GM21528 (cell line): ENCODE measurements around the gene SELENOM.
"Not testable (repeated sequence)": the region's sequence is repeated elsewhere in the genome, so short reads cannot be mapped to it uniquely, and the experiment has no call there.

Experiments used
- ATAC-seq: cut with Tn5 transposase; IDR thresholded peaks from one replicate; pipeline ENCODE4 v1.9.1; 2021; ENCODE audit warnings: mild to moderate bottlenecking, moderate library complexity; ENCODE audit not compliant: unreplicated experiment, low FRiP score

SELENOM gene

DNA sequence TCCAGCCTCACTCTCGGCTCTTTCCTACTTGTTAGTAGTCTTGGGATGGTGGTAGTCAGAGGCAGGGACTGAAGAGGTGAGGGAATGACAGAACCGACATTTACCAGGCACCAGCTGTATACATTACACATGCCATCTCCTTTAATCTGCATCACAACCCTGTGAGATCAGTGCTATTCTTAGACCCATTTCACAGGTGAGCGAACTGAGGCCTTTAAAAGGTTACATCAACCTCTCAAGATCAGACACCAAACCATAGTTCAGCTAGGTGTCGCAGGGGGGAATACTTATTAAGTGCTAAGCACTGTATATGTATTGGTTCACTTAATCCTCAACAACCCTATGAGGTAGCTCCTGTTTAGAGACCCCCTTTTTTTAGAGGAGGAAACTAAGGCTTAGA, 27.3 kb upstream of the SELENOM start:
- no peak for ATAC-seq

DNA sequence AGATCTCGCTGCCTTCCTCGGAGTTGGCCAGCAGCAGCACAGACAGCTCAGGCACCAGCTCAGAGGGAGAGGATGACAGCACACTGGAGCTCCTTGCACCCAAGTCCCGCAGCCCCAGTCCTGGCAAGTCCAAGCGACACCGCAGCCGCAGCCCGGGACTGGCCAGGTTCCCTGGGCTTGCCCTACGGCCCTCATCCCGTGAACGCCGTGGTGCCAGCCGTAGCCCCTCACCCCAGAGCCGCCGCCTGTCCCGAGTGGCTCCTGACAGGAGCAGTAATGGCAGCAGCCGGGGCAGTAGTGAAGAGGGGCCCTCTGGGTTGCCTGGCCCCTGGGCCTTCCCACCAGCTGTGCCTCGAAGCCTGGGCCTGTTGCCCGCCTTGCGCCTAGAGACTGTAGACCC, 26.5 kb upstream of the SELENOM start:
- no peak for ATAC-seq

DNA sequence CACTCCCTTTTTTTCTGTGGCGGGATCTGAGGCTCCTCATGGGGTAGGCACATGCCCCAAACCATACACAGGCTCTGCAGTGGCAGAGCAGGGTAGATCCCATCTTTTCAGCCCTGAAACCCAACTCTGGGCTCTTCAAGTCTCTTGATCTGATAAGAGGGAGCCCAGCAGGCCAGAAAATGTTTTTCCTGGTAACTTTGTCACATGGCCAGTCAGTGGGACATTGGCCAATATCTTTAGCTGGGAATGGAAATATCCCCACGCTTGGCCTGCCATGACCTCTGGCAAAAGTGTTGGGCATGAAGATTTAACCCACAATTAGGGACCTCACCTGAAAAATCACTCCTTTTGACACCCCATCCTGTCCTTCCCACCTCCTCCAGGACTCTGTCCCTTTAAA, 23.5 kb upstream of the SELENOM start:
- ATAC-seq = no peak

DNA sequence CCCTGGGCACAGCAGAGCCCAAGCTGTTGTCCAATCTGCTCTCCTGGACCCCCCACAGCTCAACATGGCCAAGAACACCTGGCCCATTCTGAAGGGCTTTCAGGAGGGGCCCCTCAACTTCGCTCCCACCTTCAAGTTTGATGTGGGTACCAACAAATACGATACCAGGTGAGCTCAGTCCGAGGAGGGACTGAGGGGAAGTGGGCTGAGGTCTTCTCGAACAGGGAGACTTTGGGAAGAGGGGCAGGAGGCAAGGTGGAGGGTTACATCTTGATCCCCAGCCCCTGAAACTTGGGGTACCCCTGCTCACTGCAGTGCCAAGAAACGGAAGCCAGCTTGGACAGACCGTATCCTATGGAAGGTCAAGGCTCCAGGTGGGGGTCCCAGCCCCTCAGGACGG, 20.8 kb upstream of the SELENOM start:
- ATAC-seq = no peak

- ATAC-seq = no peak
These were observed 19.9 kb upstream of the SELENOM start for GRCh38 chr22:31127181-31127772.

- ATAC-seq = no peak
These were observed 19.5 kb upstream of the SELENOM start for GRCh38 chr22:31126869-31127175.

GRCh38 chr22:31126128-31126868, 18.9 kb upstream of the SELENOM start:
- ATAC-seq = no peak

DNA sequence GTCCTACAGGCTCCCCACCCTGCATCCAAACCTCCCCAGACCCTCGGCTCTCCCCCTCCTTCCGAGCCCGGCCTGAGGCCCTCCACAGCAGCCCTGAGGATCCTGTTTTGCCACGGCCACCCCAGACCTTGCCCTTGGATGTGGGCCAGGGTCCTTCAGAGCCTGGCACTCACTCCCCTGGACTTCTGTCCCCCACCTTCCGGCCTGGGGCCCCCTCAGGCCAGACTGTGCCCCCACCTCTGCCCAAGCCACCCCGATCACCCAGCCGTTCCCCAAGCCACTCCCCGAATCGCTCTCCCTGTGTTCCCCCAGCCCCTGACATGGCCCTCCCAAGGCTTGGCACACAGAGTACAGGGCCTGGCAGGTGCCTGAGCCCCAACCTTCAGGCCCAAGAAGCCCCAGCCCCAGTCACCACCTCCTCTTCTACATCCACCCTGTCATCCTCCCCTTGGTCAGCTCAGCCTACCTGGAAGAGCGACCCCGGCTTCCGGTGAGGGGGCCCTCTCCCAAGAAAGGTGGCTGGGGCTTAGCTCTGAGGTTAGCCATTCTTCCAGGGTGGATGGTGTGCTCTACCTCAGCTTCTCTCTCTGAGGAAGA, 18.3 kb upstream of the SELENOM start:
- ATAC-seq = no peak

DNA sequence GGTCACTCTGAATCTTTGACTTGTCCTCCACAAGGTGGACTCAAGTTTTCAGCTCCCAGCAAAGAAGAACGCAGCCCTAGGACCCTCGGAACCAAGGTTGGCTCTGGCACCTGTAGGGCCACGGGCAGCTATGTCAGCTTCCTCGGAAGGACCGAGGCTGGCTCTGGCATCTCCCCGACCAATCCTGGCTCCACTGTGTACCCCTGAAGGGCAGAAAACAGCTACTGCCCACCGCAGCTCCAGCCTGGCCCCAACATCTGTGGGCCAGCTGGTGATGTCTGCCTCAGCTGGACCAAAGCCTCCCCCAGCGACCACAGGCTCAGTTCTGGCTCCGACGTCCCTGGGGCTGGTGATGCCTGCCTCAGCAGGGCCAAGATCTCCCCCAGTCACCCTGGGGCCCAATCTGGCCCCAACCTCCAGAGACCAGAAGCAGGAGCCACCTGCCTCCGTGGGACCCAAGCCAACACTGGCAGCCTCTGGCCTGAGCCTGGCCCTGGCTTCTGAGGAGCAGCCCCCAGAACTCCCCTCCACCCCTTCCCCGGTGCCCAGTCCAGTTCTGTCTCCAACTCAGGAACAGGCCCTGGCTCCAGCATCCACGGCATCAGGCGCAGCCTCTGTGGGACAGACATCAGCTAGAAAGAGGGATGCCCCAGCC, 17.6 kb upstream of the SELENOM start:
- ATAC-seq = no peak

DNA sequence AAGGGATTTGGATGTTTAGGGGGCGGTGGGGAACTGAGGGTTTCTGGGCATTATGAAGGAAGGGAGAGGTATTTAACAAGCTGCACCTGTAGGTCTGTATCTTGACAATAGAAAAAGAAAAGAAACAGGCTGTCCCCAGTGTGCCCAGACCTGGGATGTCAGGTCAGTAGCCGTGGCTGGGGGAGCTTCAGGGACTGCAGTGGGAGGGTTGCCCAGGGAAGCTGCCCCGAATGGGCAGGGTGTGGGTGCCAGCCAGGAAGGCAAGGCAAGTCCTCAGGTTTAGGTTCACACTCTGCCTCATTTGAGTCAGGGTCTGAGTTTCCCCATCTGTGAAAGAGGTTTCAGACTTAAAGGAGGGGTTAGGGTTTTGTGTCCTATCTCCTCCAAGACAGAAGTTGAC, 16.9 kb upstream of the SELENOM start:
- no peak for ATAC-seq

DNA sequence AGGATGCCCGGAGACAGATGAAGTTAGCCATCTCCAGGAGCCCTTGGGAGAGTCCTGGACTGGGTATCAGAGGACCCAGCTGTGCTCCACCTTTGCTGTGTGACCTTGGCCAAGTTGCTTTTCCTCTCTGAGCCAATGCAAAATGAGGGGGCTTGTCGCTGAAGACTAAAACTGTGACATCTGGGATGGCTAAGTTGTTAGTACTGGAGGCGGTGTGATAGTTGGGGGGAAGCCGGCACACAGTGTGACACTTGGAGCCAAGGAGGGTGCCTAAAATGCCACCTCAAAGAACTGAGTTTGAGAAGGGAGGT, 15.9 kb upstream of the SELENOM start:
- no peak for ATAC-seq

DNA sequence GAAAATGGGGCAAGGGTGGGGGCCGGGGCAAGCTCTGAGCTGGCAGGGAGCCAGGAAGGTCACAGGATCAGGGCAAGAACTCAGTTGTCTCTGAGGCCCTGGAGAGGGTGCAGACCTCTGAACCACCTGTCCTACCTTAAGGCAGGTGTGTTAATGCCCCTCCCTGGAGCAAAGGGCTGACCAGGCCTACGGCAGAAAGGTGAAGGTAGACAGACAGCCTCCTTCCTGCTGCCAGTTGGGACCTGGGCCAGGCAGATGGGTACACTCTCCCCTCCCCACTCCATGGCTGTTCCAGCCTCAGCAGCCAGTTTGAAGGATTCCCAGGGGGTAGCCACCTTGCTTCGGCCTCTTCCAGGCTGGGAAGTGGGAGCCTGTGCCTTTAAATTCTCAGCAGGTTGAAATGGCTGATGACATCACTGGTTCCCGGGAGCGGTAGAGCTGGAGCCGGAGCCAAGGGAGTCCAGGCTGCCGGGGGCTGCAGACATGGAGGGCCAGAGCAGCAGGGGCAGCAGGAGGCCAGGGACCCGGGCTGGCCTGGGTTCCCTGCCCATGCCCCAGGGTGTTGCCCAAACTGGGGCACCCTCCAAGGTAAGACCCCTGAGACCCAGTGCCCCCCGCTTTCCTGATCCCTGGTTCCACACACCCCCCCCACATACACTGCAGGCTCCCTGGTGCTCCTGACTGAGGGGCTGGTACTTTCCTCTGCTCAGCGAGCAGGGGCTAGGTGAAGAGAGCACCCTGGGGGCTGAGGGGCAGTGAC, 15.3 kb upstream of the SELENOM start, which contains the start of gene INPP5J:
TSS of gene INPP5J (plus strand) at position 435 of the 760 bp plus-strand sequence. CDS start at position 484, 49 bp downstream.
- no peak for ATAC-seq

DNA sequence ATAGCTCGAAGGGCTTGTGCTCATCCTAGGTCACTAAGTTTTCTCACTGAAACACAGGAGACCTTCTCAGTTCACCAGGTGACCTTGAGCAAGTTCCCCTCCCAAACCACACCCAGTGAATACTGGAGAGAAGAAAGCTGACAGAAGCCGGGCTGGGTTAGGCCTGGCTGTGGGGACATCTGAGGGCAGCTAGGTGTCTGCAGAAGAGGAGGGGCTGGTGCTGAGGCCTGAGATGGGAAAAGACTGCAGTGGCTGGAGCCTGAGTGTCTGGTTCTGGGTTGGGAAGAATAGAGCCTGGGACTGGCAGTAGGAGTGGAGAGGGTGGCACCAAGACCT, 14.8 kb upstream of the SELENOM start:
- no peak for ATAC-seq

DNA sequence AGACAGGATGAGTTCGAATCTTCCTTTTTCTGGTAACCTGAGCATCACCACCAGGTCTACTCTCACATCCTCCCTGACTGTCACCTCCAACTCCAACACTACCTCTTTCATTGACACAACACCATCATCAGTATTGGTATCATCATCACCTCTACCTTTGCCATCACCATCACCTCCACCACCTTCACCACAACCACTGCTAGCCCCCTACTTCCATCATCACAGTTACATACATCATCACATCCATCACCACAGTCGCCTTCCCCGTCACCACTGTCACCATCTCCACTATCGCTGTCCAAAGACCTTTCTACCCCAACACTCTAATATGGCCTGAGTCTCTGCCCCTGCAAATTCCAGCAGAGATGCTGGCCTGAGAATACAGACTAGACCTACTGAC, 14.0 kb upstream of the SELENOM start:
- no peak for ATAC-seq

GRCh38 chr22:31120642-31121041, 13.3 kb upstream of the SELENOM start:
- ATAC-seq = no peak

DNA sequence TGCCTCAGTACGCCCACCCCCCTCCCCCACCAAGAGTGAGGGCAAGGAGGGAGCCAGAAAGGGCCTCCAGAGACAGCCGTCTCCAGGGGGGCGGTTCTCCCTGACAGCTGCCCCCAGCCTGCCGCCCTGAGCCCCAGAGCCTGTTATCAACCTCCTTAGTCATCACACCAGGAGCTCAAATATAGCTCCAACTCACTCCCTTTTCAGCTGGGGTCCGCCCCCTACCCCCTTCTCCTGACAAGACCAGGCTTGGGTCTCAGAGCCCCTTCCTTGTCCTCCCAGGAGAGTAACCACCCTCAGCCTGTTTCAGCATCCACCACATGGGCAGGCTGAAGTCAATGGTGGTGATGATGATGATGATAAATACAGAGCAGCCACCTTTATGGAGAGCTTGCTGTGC, 12.9 kb upstream of the SELENOM start:
- no peak for ATAC-seq

DNA sequence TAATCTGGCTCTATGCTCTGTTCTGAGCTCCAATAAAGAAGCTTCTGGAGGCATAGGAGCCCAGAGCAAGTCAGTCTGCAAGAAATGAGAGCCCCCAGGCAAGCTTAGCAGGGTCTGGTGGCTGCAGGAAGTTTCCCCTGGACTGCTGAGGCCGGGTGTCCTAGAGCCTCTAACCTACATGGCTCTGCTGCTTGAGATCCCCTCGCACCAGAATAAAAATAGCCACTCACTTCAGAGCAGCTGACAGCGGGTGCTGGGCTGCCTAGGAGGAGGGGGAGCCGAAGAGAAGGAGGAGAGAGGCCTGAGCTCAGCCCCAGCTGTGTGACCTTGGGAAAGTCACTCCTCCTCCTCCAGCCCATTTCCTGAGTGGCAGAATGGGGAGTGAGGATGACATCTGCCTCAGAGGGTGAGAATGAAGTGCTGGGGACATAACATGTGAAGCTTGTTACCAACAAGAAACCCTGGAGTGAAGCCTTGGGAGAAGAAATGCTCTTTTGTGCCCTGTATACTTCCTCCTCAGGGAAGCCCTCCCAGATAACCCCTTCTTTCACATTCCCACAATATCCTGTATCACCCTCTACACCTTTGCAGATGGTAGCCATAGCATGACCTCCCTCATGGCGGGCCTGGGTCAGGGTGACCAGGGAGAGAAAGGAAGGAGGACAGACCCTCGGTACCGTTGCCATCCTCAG, 11.8 kb upstream of the SELENOM start:
- no peak for ATAC-seq

- no peak for ATAC-seq
These were observed 10.9 kb upstream of the SELENOM start for GRCh38 chr22:31118046-31118820.

DNA sequence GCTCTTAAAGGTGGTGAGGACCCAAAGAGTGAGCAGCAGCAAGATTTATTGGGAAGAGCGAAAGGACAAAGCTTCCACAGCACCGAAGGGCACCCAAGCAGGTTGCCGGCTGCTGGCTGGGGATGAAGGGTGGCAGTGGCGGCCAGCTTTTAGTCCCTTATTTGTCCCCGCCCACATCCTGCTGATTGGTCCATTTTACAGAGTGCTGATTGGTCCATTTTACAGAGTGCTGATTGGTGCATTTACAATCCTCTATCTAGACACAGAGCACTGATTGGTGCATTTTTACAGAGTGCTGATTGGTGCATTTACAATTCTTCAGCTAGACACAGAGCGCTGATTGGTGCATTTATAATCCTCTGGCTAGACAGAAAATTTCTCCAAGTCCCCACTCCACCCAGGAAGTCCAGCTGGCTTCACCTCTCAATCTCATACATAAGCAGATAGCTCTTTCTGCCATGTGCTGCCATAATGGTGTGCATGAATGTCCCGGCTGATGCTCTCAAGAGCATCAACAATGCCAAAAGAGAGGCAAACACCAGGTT, 5.3 kb upstream of the SELENOM start:
- ATAC-seq = not testable (repeated sequence)

DNA sequence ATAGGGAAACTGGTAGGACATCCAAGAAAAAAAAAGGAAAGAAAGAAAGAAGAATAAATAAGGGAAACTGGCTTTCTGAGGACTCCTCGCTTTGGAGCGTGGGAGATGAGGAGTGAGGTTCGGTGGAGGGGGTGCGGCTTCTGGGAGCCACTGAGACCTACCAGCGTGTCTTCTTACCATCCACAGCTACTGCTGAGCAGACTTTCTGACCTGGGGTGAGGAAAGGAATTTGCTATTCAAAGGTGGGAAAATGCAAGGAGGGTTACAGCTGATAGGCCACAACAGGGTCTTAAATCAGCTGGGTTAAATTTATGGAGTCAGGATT, 488 bp upstream of the SELENOM start:
- ATAC-seq = peak; percentile 23
